PC-3 (cell line): ENCODE data around the gene ARRB1. TPM values are rescaled to one million over a fixed set of nuclear protein-coding genes. Genes with fewer than 3 reads are reported as not detected.

ENCODE experiments used
- ATAC-seq: fragments of 200-7000 bp; cut with Tn5 transposase; 2 replicates; pipeline ENCODE4 v1.9.1; 2020; ENCODE audit warnings: mild to moderate bottlenecking, moderate library complexity
- BruUV-seq: library from RNA; stranded (reverse); fragments of 400-500 nt; replicated peaks from 2 replicates; lab custom pipeline; 2021; lab: Mats Ljungman, UMichigan
- CTCF ChIA-PET: fragments of 300-600 bp; sonication (Branson Sonifier 250); formaldehyde crosslinking; loops from one replicate; lab custom pipeline; 2022; ENCODE audit warnings: antibody characterized with exemption; lab: Charles Lee
- POLR2A ChIA-PET: fragments of 300-600 bp; sonication (Branson Sonifier 250); formaldehyde crosslinking; loops from one replicate; lab custom pipeline; 2022; ENCODE audit warnings: antibody characterized with exemption; ENCODE audit not compliant: unreplicated experiment; lab: Charles Lee
- DNase-seq: peaks from one replicate; pipeline ENCODE4 v3.0.0-alpha.2; 2015
- H2AFZ ChIP-seq: fragments of 300-600 bp; sonication (generic); 2 replicates; pipeline ENCODE4 v1.6.0; 2016; ENCODE audit warnings: antibody characterized with exemption, low read length
- H3F3A ChIP-seq: fragments of 300-600 bp; sonication (generic); one replicate; pipeline ENCODE4 v1.6.0; 2017; ENCODE audit warnings: antibody characterized with exemption, low read length, control low read depth, mild to moderate bottlenecking; ENCODE audit not compliant: unreplicated experiment
- H3K27ac ChIP-seq: fragments of 300-600 bp; sonication (generic); 2 replicates; pipeline ENCODE4 v1.5.1; 2016; ENCODE audit warnings: mild to moderate bottlenecking, low read length
- H3K27me3 ChIP-seq: fragments of 300-600 bp; sonication (generic); 2 replicates; pipeline ENCODE4 v1.6.1; 2016; ENCODE audit warnings: low read length, mixed read lengths
- H3K36me3 ChIP-seq: fragments of 300-600 bp; sonication (generic); 2 replicates; pipeline ENCODE4 v1.6.1; 2016; ENCODE audit warnings: low read depth, mixed run types, low read length, mixed read lengths
- H3K4me1 ChIP-seq: fragments of 300-600 bp; sonication (generic); 2 replicates; pipeline ENCODE4 v1.5.1; 2016; ENCODE audit warnings: low read length; ENCODE audit not compliant: insufficient read depth
- H3K4me2 ChIP-seq: fragments of 300-600 bp; sonication (generic); 2 replicates; pipeline ENCODE4 v1.6.0; 2016; ENCODE audit warnings: low read length
- H3K4me3 ChIP-seq: fragments of 300-600 bp; sonication (generic); 2 replicates; pipeline ENCODE4 v1.5.1; 2016; ENCODE audit warnings: mild to moderate bottlenecking, low read length, mixed read lengths
- H3K79me2 ChIP-seq: fragments of 300-600 bp; sonication (generic); 2 replicates; pipeline ENCODE4 v1.6.1; 2017; ENCODE audit warnings: low read length, mixed read lengths
- H3K9ac ChIP-seq: fragments of 300-600 bp; sonication (generic); 2 replicates; pipeline ENCODE4 v1.6.0; 2016; ENCODE audit warnings: mild to moderate bottlenecking, low read length
- H3K9me2 ChIP-seq: fragments of 300-600 bp; sonication (generic); replicated peaks from 2 replicates; pipeline ENCODE4 v1.6.1; 2016; ENCODE audit warnings: mixed run types, low read length, mixed read lengths
- H3K9me3 ChIP-seq: fragments of 300-600 bp; sonication (generic); 2 replicates; pipeline ENCODE4 v1.6.1; 2016; ENCODE audit warnings: low read length, mixed read lengths
- H4K20me1 ChIP-seq: fragments of 300-600 bp; sonication (generic); 2 replicates; pipeline ENCODE4 v1.6.1; 2016; ENCODE audit warnings: low read length, mixed read lengths
- EZH2 ChIP-seq: fragments of 300-600 bp; sonication (generic); IDR thresholded peaks from one replicate; pipeline ENCODE4 v1.6.1; 2017; ENCODE audit warnings: antibody characterized with exemption, mild to moderate bottlenecking, low read length; ENCODE audit not compliant: unreplicated experiment
- EZH2phosphoT487 ChIP-seq: fragments of 300-600 bp; sonication (generic); IDR thresholded peaks from 2 replicates; pipeline ENCODE4 v1.6.1; 2018; ENCODE audit warnings: mild to moderate bottlenecking, antibody characterized with exemption, low read length, borderline replicate concordance
- intact Hi-C: fragments of 100-400 bp; cut with micrococcal nuclease; formaldehyde crosslinking; loops from 2 replicates; pipeline ENCODE4 v1.9.0; 2023
- total RNA-seq: library from RNA; depleted of rRNA; stranded (reverse); fragments of >200 nt; gene quantifications from 2 replicates; pipeline ENCODE4 v1.2.3, GENCODE V29; 2014
- TF ChIP-seq, protein P1 (sequence below): fragments of 300-600 bp; sonication (generic); conservative IDR thresholded peaks from 2 replicates; pipeline ENCODE4 v1.5.1; 2017; ENCODE audit warnings: antibody characterized with exemption, low read depth, mild to moderate bottlenecking, low read length

ARRB1 gene
- total RNA-seq, 1 experiment from 2014 or later: 19.1 TPM

GRCh38 chr11:75265851-75266531 lies 85.5 kb downstream of the ARRB1 start:
- Histone ChIP-seq H3K9me3 (no peaks in the 10 kb centered on the region), H3K79me2 (no peaks in the 10 kb centered on the region), H3K9ac (no peak overlapping the region), H3K9me2 (no peaks in the 10 kb centered on the region), H3K36me3 (no peaks in the 10 kb centered on the region), H3K4me3 (no peak overlapping the region), H2AFZ (no peak overlapping the region), H3K4me1 (0 out of 2 replicates have a peak, but pooled peaks cover 4% of the 10 kb centered on the region), H4K20me1 (no peaks in the 10 kb centered on the region), H3K27me3 (no peaks in the 10 kb centered on the region), H3K27ac (no peak overlapping the region), H3K4me2 (no peak overlapping the region), H3F3A (no peaks in the 10 kb centered on the region)
- ChIA-PET POLR2A (no interaction called here), CTCF (no interaction called here)
- no peak for TF ChIP-seq EZH2phosphoT487
- TF ChIP-seq, protein P1, sequence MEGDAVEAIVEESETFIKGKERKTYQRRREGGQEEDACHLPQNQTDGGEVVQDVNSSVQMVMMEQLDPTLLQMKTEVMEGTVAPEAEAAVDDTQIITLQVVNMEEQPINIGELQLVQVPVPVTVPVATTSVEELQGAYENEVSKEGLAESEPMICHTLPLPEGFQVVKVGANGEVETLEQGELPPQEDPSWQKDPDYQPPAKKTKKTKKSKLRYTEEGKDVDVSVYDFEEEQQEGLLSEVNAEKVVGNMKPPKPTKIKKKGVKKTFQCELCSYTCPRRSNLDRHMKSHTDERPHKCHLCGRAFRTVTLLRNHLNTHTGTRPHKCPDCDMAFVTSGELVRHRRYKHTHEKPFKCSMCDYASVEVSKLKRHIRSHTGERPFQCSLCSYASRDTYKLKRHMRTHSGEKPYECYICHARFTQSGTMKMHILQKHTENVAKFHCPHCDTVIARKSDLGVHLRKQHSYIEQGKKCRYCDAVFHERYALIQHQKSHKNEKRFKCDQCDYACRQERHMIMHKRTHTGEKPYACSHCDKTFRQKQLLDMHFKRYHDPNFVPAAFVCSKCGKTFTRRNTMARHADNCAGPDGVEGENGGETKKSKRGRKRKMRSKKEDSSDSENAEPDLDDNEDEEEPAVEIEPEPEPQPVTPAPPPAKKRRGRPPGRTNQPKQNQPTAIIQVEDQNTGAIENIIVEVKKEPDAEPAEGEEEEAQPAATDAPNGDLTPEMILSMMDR: no peak
- TF ChIP-seq EZH2: no peak
- no TSS peak for BruUV-seq
- ATAC-seq (no peak), DNase-seq (no peak)
- intact Hi-C loops: no loop called here

DNA sequence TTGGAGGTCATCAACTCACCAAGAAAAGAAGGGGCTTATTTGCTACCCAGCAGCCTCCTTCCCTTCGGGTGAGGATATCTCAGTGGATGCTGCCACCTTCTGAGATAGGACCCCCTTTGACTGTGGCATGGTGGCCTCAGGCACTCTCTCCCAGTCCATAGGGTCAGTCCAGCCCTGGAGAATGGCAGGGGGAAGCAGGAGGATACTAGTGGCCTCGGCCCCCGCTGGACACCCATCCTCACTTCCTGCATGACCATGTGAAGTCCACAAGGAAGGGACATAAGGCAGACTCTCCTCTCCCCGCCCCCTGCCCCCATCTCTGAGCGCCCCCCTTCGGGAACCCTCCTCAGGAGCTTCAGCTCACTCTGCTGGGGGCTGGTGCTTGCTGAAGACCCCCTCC lies 86.5 kb downstream of the ARRB1 start:
- Histone ChIP-seq H3K9me2 (no peaks in the 10 kb centered on the region), H3K9me3 (no peaks in the 10 kb centered on the region), H3K27me3 (no peaks in the 10 kb centered on the region), H3K27ac (no peak overlapping the region), H3K4me2 (no peak overlapping the region), H3F3A (no peaks in the 10 kb centered on the region), H3K36me3 (no peaks in the 10 kb centered on the region), H3K4me3 (no peak overlapping the region), H3K79me2 (no peaks in the 10 kb centered on the region), H3K9ac (no peak overlapping the region), H2AFZ (no peak overlapping the region), H3K4me1 (0 out of 2 replicates have a peak, but pooled peaks cover 4% of the 10 kb centered on the region), H4K20me1 (no peaks in the 10 kb centered on the region)
- ATAC-seq: no peak
- no peak for DNase-seq
- ChIA-PET POLR2A (no interaction called here), CTCF (no interaction called here)
- TF ChIP-seq, protein P1: no peak
- no peak for TF ChIP-seq EZH2
- TF ChIP-seq EZH2phosphoT487: no peak
- BruUV-seq: no TSS peak
- intact Hi-C loops: no loop called here

DNA sequence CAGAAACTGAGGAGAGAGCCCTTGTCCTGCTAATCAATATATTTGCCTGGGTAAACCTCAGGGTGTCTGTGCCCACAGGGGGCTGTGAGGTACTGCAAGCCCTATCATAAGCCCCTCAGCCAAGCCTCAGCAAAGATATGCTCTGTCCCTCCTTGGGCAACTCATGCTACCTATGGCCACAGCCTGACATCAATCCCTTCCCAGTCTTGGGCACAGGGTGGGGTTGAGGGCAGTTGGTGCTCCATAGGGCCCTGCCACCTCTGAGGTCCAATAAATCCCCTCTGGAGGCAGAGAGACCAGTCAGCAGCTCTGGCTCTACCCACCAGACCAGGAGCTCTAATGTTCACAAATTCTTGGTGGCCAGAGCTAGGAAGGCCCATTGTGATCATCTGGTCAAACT lies 87.1 kb downstream of the ARRB1 start:
- H3K27ac ChIP-seq: no peak overlapping the region

More for the DNA sequence above, 87.1 kb downstream of the ARRB1 start:
- intact Hi-C loops: no loop called here
- Histone ChIP-seq H3K9ac (no peak overlapping the region), H3K79me2 (no peaks in the 10 kb centered on the region), H3K4me1 (0 out of 2 replicates have a peak, but pooled peaks cover 4% of the 10 kb centered on the region), H3K27me3 (no peaks in the 10 kb centered on the region), H3F3A (no peaks in the 10 kb centered on the region), H3K36me3 (no peaks in the 10 kb centered on the region), H3K9me3 (no peaks in the 10 kb centered on the region), H2AFZ (no peak overlapping the region), H3K4me3 (no peak overlapping the region), H3K4me2 (no peak overlapping the region), H3K9me2 (no peaks in the 10 kb centered on the region), H4K20me1 (no peaks in the 10 kb centered on the region)
- DNase-seq (no peak), ATAC-seq (no peak)
- POLR2A ChIA-PET: no interaction called here
- BruUV-seq: no TSS peak
- TF ChIP-seq EZH2phosphoT487 (no peak), EZH2 (no peak)
- TF ChIP-seq, protein P1: no peak
- CTCF ChIA-PET: no interaction called here
